Mesothelial cell of epicardium (in vitro differentiated cells): Measurements from ENCODE around the gene RIBC2. TPM values are rescaled to one million over a fixed set of nuclear protein-coding genes. Genes with fewer than 3 reads are reported as not detected.

Source experiments
- DNase-seq, 2 experiments: peaks; one replicate each; pipeline ENCODE4 v3.0.0; 2021; ENCODE audit warnings: low spot score in 2 of 2; ENCODE audit not compliant: unreplicated experiment in 2 of 2
- H3K27ac Mint-ChIP-seq: 2 replicates; pipeline ENCODE4 v1.8.0; 2021; ENCODE audit warnings: mixed read lengths
- H3K27me3 Mint-ChIP-seq: 2 replicates; pipeline ENCODE4 v1.8.0; 2021; ENCODE audit warnings: low read depth, mixed read lengths
- H3K36me3 Mint-ChIP-seq: 2 replicates; pipeline ENCODE4 v1.8.0; 2021; ENCODE audit warnings: mixed read lengths
- H3K4me1 Mint-ChIP-seq: 2 replicates; pipeline ENCODE4 v1.8.0; 2021; ENCODE audit warnings: mixed read lengths
- H3K4me3 Mint-ChIP-seq: 2 replicates; pipeline ENCODE4 v1.8.0; 2021; ENCODE audit warnings: mild to moderate bottlenecking, moderate library complexity, mixed read lengths
- H3K9me3 Mint-ChIP-seq: 2 replicates; pipeline ENCODE4 v1.8.0; 2021; ENCODE audit warnings: mixed read lengths
- total RNA-seq: library from RNA; stranded (reverse); gene quantifications from 3 replicates; pipeline ENCODE4 v1.2.1, GENCODE V29; 2021
- TF ChIP-seq, protein P1 (sequence below): fragments of 200-600 bp; sonication (generic); IDR thresholded peaks from one replicate; pipeline ENCODE4 v1.5.0; 2021; ENCODE audit warnings: antibody characterized with exemption; ENCODE audit not compliant: unreplicated experiment

The RIBC2 gene
- total RNA-seq, 1 donor from 2014 or later: 2.5 TPM

DNA sequence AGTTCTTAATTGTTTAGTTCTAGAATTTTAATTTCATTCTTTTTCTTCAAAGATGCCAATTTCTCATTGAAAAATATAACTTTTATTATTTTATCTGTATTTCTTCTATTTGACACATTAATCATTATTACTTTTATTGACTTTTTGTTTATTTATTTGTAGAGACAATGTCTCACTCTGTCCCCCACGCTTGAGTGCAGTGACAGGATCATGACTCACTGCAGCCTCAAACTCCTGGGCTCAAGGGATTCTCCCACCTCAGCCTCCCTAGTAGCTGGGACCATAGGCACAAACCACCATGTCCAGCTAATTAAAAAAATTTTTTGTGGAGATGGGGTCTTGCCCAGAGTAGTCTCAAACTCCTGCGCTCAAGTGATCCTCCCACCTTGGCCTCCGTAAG lies 58.9 kb downstream of the RIBC2 start:
- no peak overlapping the region for H3K27ac Mint-ChIP-seq
- peaks cover 2% of the 10 kb centered on the region for H3K36me3 Mint-ChIP-seq
- peaks cover 36% of the 10 kb centered on the region for H3K4me1 Mint-ChIP-seq
- DNase-seq: no peak
- no peaks in the 10 kb centered on the region for H3K27me3 Mint-ChIP-seq
- H3K9me3 Mint-ChIP-seq: peaks cover 3% of the 10 kb centered on the region
- TF ChIP-seq, protein P1, sequence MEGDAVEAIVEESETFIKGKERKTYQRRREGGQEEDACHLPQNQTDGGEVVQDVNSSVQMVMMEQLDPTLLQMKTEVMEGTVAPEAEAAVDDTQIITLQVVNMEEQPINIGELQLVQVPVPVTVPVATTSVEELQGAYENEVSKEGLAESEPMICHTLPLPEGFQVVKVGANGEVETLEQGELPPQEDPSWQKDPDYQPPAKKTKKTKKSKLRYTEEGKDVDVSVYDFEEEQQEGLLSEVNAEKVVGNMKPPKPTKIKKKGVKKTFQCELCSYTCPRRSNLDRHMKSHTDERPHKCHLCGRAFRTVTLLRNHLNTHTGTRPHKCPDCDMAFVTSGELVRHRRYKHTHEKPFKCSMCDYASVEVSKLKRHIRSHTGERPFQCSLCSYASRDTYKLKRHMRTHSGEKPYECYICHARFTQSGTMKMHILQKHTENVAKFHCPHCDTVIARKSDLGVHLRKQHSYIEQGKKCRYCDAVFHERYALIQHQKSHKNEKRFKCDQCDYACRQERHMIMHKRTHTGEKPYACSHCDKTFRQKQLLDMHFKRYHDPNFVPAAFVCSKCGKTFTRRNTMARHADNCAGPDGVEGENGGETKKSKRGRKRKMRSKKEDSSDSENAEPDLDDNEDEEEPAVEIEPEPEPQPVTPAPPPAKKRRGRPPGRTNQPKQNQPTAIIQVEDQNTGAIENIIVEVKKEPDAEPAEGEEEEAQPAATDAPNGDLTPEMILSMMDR: no peak
- no peak overlapping the region for H3K4me3 Mint-ChIP-seq

DNA sequence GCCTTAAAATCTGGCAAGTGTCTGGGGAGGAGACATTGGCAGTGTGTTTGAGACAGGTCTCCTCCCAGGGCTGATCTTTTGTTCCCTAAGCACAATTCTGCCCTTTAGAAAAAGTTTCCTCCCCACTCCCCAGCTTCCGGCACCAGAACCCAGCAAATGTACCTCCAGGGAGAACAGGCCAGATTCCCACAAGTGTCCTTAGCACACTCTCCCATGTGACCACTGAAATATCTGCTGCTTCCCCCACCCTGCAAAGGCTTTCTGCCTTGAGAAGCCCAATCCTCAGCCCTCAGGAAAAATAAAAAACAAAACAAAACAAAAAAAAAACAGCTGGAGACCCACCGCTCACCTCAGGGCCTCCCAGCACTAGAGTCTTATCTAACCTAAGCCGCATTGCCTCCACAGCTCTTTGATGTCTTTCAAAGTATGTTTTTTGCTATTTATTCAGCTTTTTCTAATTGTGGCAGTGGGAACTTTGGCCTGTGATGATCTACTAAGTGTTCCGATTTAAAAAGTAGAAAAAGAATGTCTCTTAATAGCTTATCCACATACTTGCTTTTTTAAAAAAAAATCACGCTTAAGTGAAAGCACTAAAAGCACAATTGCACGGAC lies 60.2 kb downstream of the RIBC2 start:
- Mint-ChIP-seq H3K36me3 (no peaks in the 10 kb centered on the region), H3K4me1 (peaks cover 38% of the 10 kb centered on the region), H3K9me3 (no peaks in the 10 kb centered on the region), H3K27ac (peak overlapping the region; percentile 85), H3K4me3 (no peak overlapping the region), H3K27me3 (no peaks in the 10 kb centered on the region)
- TF ChIP-seq, protein P1: no peak
- no peak for DNase-seq

DNA sequence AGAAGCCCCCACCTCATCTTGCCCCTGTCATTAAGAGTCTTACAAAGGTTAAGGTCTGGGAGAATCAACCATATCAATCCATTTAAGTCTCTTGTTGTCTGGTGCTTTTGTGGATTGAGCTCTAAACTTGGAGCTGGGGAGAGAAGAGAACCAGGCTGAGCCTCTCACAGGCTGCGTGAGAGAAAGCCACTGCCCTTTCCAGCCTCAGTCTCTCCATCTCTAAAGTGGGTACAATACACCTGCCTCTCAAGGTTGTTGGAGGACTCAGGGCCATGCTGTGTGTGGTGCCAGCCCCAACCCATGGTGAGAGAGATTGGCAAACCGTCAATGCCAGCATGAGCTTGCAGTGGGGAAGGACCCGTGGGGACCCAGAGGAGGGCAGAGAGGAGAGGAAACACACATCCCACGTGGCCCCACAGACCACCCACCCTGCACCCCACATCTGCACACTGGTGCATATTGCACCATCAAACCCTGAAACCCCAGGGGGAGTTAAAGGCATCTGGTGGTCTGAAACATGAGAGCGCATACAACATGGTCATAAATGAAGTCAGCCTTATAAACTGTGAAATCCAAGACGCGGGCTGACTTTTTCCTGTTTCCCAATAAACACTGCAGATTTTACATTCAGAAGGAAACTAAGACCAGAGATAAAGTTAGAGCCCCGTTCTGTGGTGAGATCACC lies 61.7 kb downstream of the RIBC2 start:
- Mint-ChIP-seq H3K9me3 (no peaks in the 10 kb centered on the region), H3K4me3 (no peak overlapping the region), H3K27me3 (no peaks in the 10 kb centered on the region), H3K36me3 (no peaks in the 10 kb centered on the region), H3K27ac (peak overlapping the region; percentile 74), H3K4me1 (peaks cover 25% of the 10 kb centered on the region)
- TF ChIP-seq, protein P1: no peak
- no peak for DNase-seq

DNA sequence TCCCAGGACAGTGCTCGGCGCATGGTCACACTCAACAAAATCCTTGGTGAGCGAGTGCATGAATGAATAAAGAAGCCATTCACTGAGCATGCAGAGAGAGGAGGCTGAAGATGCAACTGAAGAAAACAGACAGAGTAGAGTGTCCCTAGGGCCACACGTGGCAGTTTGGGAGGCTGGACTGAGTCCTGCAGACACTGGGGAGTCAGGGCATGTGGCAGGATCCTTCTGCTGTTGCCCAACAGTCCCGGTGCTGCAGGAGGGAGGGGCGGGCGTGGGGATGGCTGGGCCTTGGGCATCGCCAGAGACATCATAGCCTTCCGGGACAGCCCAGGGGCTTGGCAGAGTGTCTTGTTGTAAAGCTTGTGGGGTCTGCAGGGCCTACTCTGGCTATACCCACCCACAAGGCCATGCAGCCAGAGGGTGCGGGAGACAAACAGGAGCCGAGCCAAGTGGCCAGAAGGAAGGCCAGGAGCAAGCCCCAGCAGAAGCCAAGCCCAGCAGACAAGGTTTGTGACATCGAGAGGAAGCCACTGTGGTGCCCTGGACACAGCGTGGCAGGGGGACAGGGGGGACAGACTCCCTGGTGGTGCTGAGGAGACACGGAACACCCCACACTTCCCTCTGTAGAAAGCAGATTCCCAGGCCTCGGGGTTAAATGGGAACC lies 62.5 kb downstream of the RIBC2 start:
- Mint-ChIP-seq H3K4me1 (peaks cover 22% of the 10 kb centered on the region), H3K27ac (peak overlapping the region; percentile 74)

DNA sequence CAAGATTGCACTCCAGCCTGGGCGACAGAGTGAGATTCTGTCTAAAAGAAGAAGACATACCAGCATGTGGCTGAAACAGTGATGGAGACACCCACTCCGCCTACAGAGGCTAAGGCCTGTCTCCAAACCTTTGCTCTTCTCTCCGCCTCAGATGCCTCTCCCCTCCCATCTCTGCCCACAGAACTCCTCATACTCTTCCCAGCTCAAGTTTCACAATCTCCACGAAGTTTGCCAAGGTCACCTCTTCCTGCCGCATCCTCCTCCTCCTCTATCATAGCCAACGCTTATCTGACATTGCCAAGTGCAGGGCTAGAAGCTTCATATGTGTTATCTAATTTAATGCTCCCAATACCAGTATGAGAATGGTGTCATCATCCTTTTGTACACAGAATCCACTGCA lies 63.3 kb downstream of the RIBC2 start:
- no peak for DNase-seq
- Mint-ChIP-seq H3K27me3 (no peaks in the 10 kb centered on the region), H3K9me3 (no peaks in the 10 kb centered on the region), H3K36me3 (no peaks in the 10 kb centered on the region), H3K27ac (no peak overlapping the region), H3K4me3 (no peak overlapping the region), H3K4me1 (peaks cover 19% of the 10 kb centered on the region)
- TF ChIP-seq, protein P1: no peak

More for the DNA sequence above, 62.5 kb downstream of the RIBC2 start:
- Mint-ChIP-seq H3K27me3 (no peaks in the 10 kb centered on the region), H3K36me3 (no peaks in the 10 kb centered on the region), H3K9me3 (no peaks in the 10 kb centered on the region), H3K4me3 (no peak overlapping the region)
- TF ChIP-seq, protein P1: no peak
- DNase-seq: no peak
